Suprapubic skin (tissue), 4 donors: Measurements from ENCODE around the gene IFT43. TPM values are rescaled to one million over a fixed set of nuclear protein-coding genes. Genes with fewer than 3 reads are reported as not detected.
A peak's percentile ranks its signal among the peaks of the same experiment; 100 is the strongest.

ENCODE experiments used
- DNase-seq, 2 donors: peaks; one replicate each; pipeline ENCODE4 v3.0.0-alpha.2; 2019; ENCODE audit warnings: low spot score in 2 of 2
- H3K27ac ChIP-seq: fragments of 200-600 bp; sonication (generic); one replicate; pipeline ENCODE4 v1.5.1; 2019
- H3K27me3 ChIP-seq: fragments of 200-600 bp; sonication (generic); one replicate; pipeline ENCODE4 v1.5.1; 2019
- H3K36me3 ChIP-seq: fragments of 200-600 bp; sonication (generic); one replicate; pipeline ENCODE4 v1.5.1; 2019
- H3K4me1 ChIP-seq: fragments of 200-600 bp; sonication (generic); one replicate; pipeline ENCODE4 v1.5.1; 2019
- H3K4me3 ChIP-seq: fragments of 200-600 bp; sonication (generic); one replicate; pipeline ENCODE4 v1.5.1; 2019; ENCODE audit warnings: mild to moderate bottlenecking
- H3K9me3 ChIP-seq: fragments of 200-600 bp; sonication (generic); one replicate; pipeline ENCODE4 v1.5.1; 2019
- EP300 ChIP-seq: sonication (generic); formaldehyde crosslinking; IDR thresholded peaks from one replicate; pipeline ENCODE4 v1.6.1; 2017; ENCODE audit warnings: antibody characterized with exemption
- POLR2A ChIP-seq, 2 donors: fragments of 450-650 bp; IDR thresholded peaks; one replicate each; pipeline ENCODE4 v1.6.1; 2017; ENCODE audit warnings: antibody characterized with exemption in 2 of 2, mild to moderate bottlenecking in 2 of 2, moderate library complexity in 2 of 2
- POLR2AphosphoS5 ChIP-seq, 3 donors: sonication (generic); formaldehyde crosslinking; IDR thresholded peaks; one replicate each; pipeline ENCODE4 v1.6.1; 2017; ENCODE audit warnings: antibody characterized with exemption in 3 of 3
- WGBS: methylation state at CpG from one replicate; pipeline ENCODE4 v1.1.5; 2018; 5-methylcytosine and 5-hydroxymethylcytosine counted together
- total RNA-seq, 4 donors: library from RNA; depleted of rRNA; stranded (reverse); fragments of >200 nt; gene quantifications; one replicate each; pipeline ENCODE4 v1.1.0, GENCODE V29; 2016
- TF ChIP-seq, protein P1 (sequence below), 2 donors: fragments of 200-600 bp in 1 of 2; fragments of 450-650 bp in 1 of 2; sonication (generic) in 1 of 2; IDR thresholded peaks; one replicate each; pipeline ENCODE4 v1.5.1; 2016 to 2019; ENCODE audit warnings: antibody characterized with exemption in 2 of 2, mild to moderate bottlenecking in 1 of 2, moderate library complexity in 1 of 2

The IFT43 gene
- total RNA-seq, 4 donors from 2014 or later, result 20.3 to 27.8 (median 22.0) TPM

DNA sequence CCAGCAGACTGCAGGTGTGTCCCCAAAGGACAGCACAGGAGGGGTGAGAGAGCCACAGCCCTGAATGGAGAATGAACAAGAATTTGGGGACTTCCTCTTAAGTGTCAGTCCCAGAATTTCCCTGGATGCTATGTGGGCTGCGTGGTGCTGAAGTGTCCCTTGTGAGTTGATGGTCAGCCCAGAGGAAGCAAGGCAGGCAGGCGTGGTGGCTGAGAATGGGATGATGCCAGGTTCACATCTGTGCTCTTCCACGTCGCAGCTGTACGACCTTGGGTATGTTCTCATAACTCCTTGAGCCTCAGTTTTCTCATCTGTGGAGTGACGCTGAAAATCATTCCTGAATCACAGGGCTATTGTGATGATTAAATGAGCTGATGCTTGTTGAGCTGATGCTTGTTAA lies 104.0 kb downstream of the IFT43 start:
- H3K27ac ChIP-seq, result no peak overlapping the region
- H3K4me1 ChIP-seq, result peaks cover 13% of the 10 kb centered on the region
- DNase-seq, result no peak
- TF ChIP-seq EP300, result no peak
- no peak for TF ChIP-seq POLR2A (IDR thresholded peaks at IDR 0.05)
- no peak for TF ChIP-seq POLR2AphosphoS5 (IDR thresholded peaks at IDR 0.05)
- TF ChIP-seq, protein P1, sequence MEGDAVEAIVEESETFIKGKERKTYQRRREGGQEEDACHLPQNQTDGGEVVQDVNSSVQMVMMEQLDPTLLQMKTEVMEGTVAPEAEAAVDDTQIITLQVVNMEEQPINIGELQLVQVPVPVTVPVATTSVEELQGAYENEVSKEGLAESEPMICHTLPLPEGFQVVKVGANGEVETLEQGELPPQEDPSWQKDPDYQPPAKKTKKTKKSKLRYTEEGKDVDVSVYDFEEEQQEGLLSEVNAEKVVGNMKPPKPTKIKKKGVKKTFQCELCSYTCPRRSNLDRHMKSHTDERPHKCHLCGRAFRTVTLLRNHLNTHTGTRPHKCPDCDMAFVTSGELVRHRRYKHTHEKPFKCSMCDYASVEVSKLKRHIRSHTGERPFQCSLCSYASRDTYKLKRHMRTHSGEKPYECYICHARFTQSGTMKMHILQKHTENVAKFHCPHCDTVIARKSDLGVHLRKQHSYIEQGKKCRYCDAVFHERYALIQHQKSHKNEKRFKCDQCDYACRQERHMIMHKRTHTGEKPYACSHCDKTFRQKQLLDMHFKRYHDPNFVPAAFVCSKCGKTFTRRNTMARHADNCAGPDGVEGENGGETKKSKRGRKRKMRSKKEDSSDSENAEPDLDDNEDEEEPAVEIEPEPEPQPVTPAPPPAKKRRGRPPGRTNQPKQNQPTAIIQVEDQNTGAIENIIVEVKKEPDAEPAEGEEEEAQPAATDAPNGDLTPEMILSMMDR (IDR thresholded peaks at IDR 0.05), result no peak
- H3K4me3 ChIP-seq, result no peak overlapping the region
- H3K9me3 ChIP-seq, result no peaks in the 10 kb centered on the region
- WGBS, result 63% methylated on average over 6 of the region's 6 CpGs
- no peaks in the 10 kb centered on the region for H3K36me3 ChIP-seq
- no peaks in the 10 kb centered on the region for H3K27me3 ChIP-seq

DNA sequence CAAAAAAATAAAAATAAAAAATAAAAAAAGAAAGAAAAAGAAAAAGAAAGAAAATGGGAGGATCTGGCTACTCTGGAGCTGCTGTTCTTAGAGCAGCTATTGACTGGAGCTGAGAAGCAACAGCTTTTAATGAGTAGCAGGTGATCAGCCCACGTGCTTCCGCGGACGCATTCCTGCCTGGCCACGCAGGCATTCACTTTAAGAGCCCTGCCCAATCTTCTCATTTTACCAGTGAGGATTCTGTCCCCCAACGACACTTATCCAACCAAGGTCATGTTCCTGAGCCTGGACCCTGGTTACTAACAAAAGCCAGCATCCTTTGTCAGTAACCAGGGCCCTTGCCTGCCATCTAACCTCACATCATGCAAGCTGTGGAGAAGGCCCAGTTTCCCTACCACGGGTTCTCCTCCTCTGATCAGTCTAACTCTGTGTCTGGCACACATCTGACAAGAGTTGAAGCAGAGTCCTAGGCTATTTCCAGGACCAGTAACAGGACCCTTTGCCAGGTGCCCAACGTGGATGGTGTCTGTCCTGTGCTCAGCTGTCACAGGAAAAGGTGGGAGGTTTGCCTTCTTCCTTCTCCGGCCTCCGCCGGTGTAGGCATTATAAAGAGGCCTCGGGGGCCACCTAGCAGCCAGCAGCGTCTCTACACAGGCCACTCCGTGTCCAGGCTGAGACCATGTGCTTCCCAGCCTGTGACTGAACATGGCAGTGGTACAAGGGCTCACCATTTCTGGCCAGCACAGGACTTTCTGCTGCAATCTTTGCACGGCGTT lies 105.2 kb downstream of the IFT43 start:
- Histone ChIP-seq H3K9me3 (no peaks in the 10 kb centered on the region), H3K4me1 (peaks cover 13% of the 10 kb centered on the region), H3K4me3 (no peak overlapping the region), H3K27ac (peak overlapping the region; percentile 62), H3K27me3 (no peaks in the 10 kb centered on the region), H3K36me3 (no peaks in the 10 kb centered on the region)
- TF ChIP-seq, protein P1 (IDR thresholded peaks at IDR 0.05), result peak in 1 of 2 donors; percentile 24
- no peak for TF ChIP-seq EP300
- peak in 1 of 3 donors; percentile 37 for TF ChIP-seq POLR2AphosphoS5 (IDR thresholded peaks at IDR 0.05)
- no peak for TF ChIP-seq POLR2A (IDR thresholded peaks at IDR 0.05)
- DNase-seq, result peak; percentile 72 to 91
- WGBS, result 56% methylated on average over 12 of the region's 16 CpGs

DNA sequence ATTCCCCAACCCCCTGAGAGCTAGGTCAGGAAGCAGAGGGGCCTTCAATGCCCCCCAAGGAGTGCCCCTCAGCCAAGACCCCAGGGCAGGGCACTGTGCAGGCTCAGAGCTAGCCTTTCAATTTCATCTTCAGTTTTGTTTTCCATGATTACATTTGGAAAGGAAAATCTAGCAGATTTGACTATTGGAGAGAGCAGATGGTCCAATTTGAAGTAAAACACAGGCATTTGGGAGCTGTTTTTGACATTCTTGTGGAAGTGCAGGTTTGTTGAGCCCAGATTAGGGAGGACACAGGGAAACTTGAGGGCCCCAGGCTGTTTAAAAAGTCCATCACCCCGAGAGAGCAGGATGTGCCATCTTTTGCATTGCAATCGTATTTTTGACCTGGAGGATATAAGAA lies 107.5 kb downstream of the IFT43 start:
- 65% methylated on average over 2 of the region's 2 CpGs for WGBS
- Histone ChIP-seq H3K4me1 (peaks cover 13% of the 10 kb centered on the region), H3K4me3 (no peak overlapping the region), H3K27ac (no peak overlapping the region), H3K9me3 (no peaks in the 10 kb centered on the region), H3K36me3 (no peaks in the 10 kb centered on the region), H3K27me3 (no peaks in the 10 kb centered on the region)
- DNase-seq, result no peak
- TF ChIP-seq EP300 (no peak), POLR2AphosphoS5 (IDR thresholded peaks at IDR 0.05) (no peak), POLR2A (IDR thresholded peaks at IDR 0.05) (no peak)
- TF ChIP-seq, protein P1 (IDR thresholded peaks at IDR 0.05), result no peak

DNA sequence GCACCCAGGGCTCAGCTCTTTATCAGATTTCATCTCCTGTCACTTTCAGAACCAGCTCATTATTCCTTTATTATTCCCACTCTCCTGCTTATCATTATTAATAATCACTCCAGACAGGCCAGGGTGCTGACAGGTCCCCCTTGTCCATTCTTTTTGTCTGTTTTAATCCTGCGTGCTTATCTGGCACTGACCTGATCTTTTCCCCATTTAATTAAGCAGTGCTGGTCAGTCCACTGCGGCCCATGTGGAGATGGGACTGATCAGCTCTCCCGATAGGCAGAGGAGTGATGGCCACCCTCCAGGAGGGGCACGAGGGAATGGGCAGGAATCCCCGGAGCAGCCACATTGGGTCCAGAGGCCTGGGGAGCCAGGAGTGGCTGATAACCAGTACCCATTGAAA lies 110.7 kb downstream of the IFT43 start:
- H3K27ac ChIP-seq, result no peak overlapping the region
- H3K4me1 ChIP-seq, result peaks cover 22% of the 10 kb centered on the region
- TF ChIP-seq POLR2A (IDR thresholded peaks at IDR 0.05) (no peak), POLR2AphosphoS5 (IDR thresholded peaks at IDR 0.05) (no peak), EP300 (no peak)
- TF ChIP-seq, protein P1 (IDR thresholded peaks at IDR 0.05), result no peak
- no peak for DNase-seq
- no peaks in the 10 kb centered on the region for H3K9me3 ChIP-seq
- peaks cover 16% of the 10 kb centered on the region for H3K27me3 ChIP-seq
- H3K4me3 ChIP-seq, result no peak overlapping the region
- H3K36me3 ChIP-seq, result no peaks in the 10 kb centered on the region
- 93% methylated on average over 5 of the region's 5 CpGs for WGBS

DNA sequence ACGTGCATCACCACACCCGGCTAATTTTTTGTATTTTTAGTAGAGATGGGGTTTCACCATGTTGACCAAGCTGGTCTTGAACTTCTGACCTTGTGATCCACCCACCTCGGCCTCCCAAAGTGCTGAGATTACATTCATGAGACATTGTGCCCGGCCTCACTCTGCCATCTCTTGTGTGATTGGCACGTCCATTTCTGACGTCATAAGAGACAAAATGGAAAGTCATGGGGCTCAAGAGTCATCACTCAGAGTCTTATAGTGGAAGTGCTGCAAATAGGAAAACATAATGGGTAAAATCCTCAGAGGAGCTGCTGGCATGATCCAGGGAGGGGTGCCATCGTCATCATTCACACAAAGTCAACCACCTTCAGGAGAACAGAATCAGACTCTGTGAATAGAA lies 112.0 kb downstream of the IFT43 start:
- no peaks in the 10 kb centered on the region for H3K36me3 ChIP-seq
- TF ChIP-seq POLR2A (IDR thresholded peaks at IDR 0.05) (no peak), EP300 (no peak), POLR2AphosphoS5 (IDR thresholded peaks at IDR 0.05) (no peak)
- TF ChIP-seq, protein P1 (IDR thresholded peaks at IDR 0.05), result no peak
- WGBS, result 94% methylated on average over 7 of the region's 7 CpGs

More for the DNA sequence above, 112.0 kb downstream of the IFT43 start:
- DNase-seq, result no peak
- no peak overlapping the region for H3K27ac ChIP-seq
- no peaks in the 10 kb centered on the region for H3K9me3 ChIP-seq
- H3K27me3 ChIP-seq, result peaks cover 16% of the 10 kb centered on the region
- H3K4me1 ChIP-seq, result peaks cover 21% of the 10 kb centered on the region
- H3K4me3 ChIP-seq, result no peak overlapping the region
